Endodermal cell (in vitro differentiated cells): ENCODE data around the gene TEX36. TPM values are rescaled to one million over a fixed set of nuclear protein-coding genes. Genes with fewer than 3 reads are reported as not detected.
"Not testable (repeated sequence)": the region's sequence is repeated elsewhere in the genome, so short reads cannot be mapped to it uniquely, and the experiment has no call there.

Experiments used
- DNase-seq: peaks from one replicate; pipeline ENCODE4 v3.0.0-alpha.2; 2017
- H3K27ac ChIP-seq: 2 replicates; pipeline ENCODE4 v1.5.1; 2013; ENCODE audit warnings: mild to moderate bottlenecking, low read depth, low read length, moderate library complexity
- H3K27me3 ChIP-seq: 2 replicates; pipeline ENCODE4 v1.6.1; 2013; ENCODE audit warnings: mild to moderate bottlenecking, low read length, moderate library complexity; ENCODE audit not compliant: insufficient read depth, control insufficient read depth, poor library complexity, severe bottlenecking
- H3K36me3 ChIP-seq: 2 replicates; pipeline ENCODE4 v1.7.0; 2013; ENCODE audit warnings: mild to moderate bottlenecking, low read length, moderate library complexity; ENCODE audit not compliant: control insufficient read depth, insufficient read depth
- H3K4me1 ChIP-seq: one replicate; pipeline ENCODE4 v1.7.0; 2013; ENCODE audit warnings: low read length; ENCODE audit not compliant: control insufficient read depth, insufficient read depth
- H3K4me3 ChIP-seq: 2 replicates; pipeline ENCODE4 v1.5.1; 2013; ENCODE audit warnings: mild to moderate bottlenecking, low read length, moderate library complexity
- H3K9ac ChIP-seq: 2 replicates; pipeline ENCODE4 v1.6.1; 2013; ENCODE audit warnings: mild to moderate bottlenecking, low read length, moderate library complexity; ENCODE audit not compliant: poor library complexity, severe bottlenecking; ENCODE audit errors: extremely low read depth
- H3K9me3 ChIP-seq: 2 replicates; pipeline ENCODE4 v1.6.1; 2013; ENCODE audit warnings: mild to moderate bottlenecking, low read length, moderate library complexity; ENCODE audit not compliant: control insufficient read depth
- H3K27ac Mint-ChIP-seq: 2 replicates; pipeline ENCODE4 v1.8.0; 2020; ENCODE audit warnings: mixed read lengths
- H3K27me3 Mint-ChIP-seq: 2 replicates; pipeline ENCODE4 v1.8.0; 2021; ENCODE audit warnings: mild to moderate bottlenecking, mixed read lengths; ENCODE audit not compliant: insufficient read depth
- H3K36me3 Mint-ChIP-seq: 2 replicates; pipeline ENCODE4 v1.8.0; 2020; ENCODE audit warnings: low read depth, mixed read lengths
- H3K4me1 Mint-ChIP-seq: 2 replicates; pipeline ENCODE4 v1.8.0; 2020; ENCODE audit warnings: mixed read lengths
- H3K4me3 Mint-ChIP-seq: 2 replicates; pipeline ENCODE4 v1.8.0; 2020; ENCODE audit warnings: mild to moderate bottlenecking, moderate library complexity, mixed read lengths
- H3K9me3 Mint-ChIP-seq: 2 replicates; pipeline ENCODE4 v1.8.0; 2020; ENCODE audit warnings: mild to moderate bottlenecking, mixed read lengths
- WGBS, 2 experiments: methylation state at CpG; one replicate each; pipeline versions ENCODE4 v1.1.5 to v1.1.7; 2013; ENCODE audit warnings: missing lambda C conversion rate in 2 of 2, mixed read lengths in 1 of 2; ENCODE audit not compliant: insufficient coverage in 1 of 2, insufficient read length in 1 of 2; 5-methylcytosine and 5-hydroxymethylcytosine counted together
- total RNA-seq, 2 donors: library from RNA; stranded (reverse); fragmentation: NEBNext Ultra II Directional in 1 of 2; extraction: Animal tissue kit (Norgen Biotek cat#: 25700) in 1 of 2; gene quantifications; 2 replicates in 1 of 2; 3 replicates in 1 of 2; pipeline ENCODE4 v1.2.1, GENCODE V29; 2021
- TF ChIP-seq, protein P1 (sequence below): fragments of 200-600 bp; sonication (generic); conservative IDR thresholded peaks from 2 replicates; pipeline ENCODE4 v1.5.0; 2021; ENCODE audit warnings: antibody characterized with exemption, mild to moderate bottlenecking

TEX36 gene
- total RNA-seq, 2 donors from 2014 or later: not detected

DNA sequence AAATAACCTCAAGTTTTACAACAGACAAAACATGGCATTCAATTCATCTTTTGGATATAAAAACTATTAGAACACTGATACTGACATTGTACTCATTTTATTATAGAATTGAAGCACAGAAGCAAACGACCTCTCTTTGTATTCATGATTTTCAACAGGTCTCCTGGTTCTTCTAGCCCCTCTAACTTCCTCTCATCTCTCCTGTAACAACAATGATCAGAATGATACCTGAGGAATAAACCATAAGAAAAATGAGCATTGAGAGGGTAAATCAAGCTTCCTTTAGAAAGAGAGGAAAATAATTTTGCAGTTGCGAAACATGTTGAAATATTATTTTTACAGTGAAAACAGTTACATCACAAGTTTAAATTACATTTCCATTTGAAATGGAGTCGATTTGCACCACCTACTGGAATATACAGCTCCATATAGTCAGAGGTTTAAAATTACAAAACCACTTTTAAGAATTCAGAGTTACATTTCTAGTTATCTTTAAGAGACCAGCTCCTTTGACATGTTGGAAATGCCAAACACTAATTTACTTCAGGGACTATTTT is 17.5 kb upstream of the TEX36 start:
- Histone ChIP-seq H3K36me3 (no peaks in the 10 kb centered on the region), H3K27ac (no peak overlapping the region), H3K9ac (no peak overlapping the region), H3K4me3 (no peak overlapping the region), H3K9me3 (no peaks in the 10 kb centered on the region), H3K27me3 (no peaks in the 10 kb centered on the region), H3K4me1 (no peaks in the 10 kb centered on the region)
- H3K27me3 Mint-ChIP-seq: peaks cover 2% of the 10 kb centered on the region
- H3K9me3 Mint-ChIP-seq: no peaks in the 10 kb centered on the region
- H3K27ac Mint-ChIP-seq: no peak overlapping the region
- TF ChIP-seq, protein P1, sequence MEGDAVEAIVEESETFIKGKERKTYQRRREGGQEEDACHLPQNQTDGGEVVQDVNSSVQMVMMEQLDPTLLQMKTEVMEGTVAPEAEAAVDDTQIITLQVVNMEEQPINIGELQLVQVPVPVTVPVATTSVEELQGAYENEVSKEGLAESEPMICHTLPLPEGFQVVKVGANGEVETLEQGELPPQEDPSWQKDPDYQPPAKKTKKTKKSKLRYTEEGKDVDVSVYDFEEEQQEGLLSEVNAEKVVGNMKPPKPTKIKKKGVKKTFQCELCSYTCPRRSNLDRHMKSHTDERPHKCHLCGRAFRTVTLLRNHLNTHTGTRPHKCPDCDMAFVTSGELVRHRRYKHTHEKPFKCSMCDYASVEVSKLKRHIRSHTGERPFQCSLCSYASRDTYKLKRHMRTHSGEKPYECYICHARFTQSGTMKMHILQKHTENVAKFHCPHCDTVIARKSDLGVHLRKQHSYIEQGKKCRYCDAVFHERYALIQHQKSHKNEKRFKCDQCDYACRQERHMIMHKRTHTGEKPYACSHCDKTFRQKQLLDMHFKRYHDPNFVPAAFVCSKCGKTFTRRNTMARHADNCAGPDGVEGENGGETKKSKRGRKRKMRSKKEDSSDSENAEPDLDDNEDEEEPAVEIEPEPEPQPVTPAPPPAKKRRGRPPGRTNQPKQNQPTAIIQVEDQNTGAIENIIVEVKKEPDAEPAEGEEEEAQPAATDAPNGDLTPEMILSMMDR: no peak
- no peaks in the 10 kb centered on the region for H3K4me1 Mint-ChIP-seq
- H3K36me3 Mint-ChIP-seq: no peaks in the 10 kb centered on the region
- no peak for DNase-seq
- H3K4me3 Mint-ChIP-seq: no peak overlapping the region
- 64 to 100% methylated on average over 1 to 2 of the region's 3 CpGs for WGBS, 2 experiments

DNA sequence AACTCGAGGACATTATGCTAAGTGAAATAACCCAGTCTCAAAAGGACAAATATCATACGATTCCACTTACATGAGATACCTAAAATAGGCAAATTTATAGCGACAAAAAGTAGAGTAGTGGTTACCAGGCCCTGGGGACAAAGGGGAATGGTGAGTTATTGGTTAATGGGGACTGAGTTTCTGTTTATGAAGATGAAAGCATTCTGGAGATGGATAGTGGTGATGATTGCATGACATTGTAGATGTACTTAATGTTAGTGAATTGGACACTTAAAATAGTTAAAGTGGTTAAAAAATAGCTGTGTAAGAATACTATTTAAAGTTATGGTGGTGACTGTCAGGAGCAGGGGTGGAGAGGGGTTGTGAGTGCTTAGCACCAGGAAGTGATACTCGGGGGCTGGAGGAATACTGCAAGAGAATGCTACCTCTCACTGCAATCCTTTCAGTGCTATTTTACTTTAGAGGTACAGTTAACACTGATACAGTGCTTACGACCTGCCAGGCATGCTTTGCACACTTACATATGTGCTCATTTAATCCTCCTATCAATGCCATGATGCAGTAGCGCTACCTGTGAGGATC is 16.7 kb upstream of the TEX36 start:
- Histone ChIP-seq H3K9me3 (no peaks in the 10 kb centered on the region), H3K36me3 (no peaks in the 10 kb centered on the region), H3K4me3 (no peak overlapping the region), H3K4me1 (no peaks in the 10 kb centered on the region), H3K9ac (no peak overlapping the region), H3K27me3 (no peaks in the 10 kb centered on the region), H3K27ac (no peak overlapping the region)
- Mint-ChIP-seq H3K9me3 (no peaks in the 10 kb centered on the region), H3K36me3 (no peaks in the 10 kb centered on the region), H3K4me1 (no peaks in the 10 kb centered on the region), H3K27me3 (peaks cover 2% of the 10 kb centered on the region), H3K4me3 (no peak overlapping the region), H3K27ac (no peak overlapping the region)
- TF ChIP-seq, protein P1: no peak
- 93 to 94% methylated on average over 4 to 6 of the region's 6 CpGs for WGBS, 2 experiments
- DNase-seq: no peak

DNA sequence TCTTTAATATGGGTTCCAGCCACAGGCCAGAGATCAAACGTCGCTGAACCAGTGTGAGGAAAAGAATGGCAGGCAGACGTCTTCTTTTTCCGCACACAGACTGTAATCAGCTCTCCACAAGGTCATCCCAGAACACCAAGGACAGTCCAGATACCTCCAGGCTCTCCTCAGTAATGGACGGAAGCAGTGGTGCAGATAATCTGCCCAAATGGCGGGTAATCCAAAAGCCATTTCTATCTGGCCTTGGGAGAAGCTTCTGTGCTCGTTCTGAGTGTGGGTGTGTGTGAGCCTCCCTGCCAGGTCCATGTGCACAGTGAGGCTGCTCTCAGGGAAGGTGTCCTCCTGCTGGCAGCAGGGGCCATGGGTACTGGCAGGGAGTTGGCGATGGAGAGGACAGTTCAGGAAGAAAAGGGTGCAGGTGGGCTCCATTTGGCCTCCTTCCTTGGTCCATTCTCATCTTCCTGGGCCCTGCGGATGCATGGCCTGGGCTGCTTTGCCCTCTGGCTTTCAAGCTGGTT is 15.6 kb upstream of the TEX36 start:
- Mint-ChIP-seq H3K27ac (no peak overlapping the region), H3K4me3 (no peak overlapping the region)
- H3K4me1 ChIP-seq: no peaks in the 10 kb centered on the region

DNA sequence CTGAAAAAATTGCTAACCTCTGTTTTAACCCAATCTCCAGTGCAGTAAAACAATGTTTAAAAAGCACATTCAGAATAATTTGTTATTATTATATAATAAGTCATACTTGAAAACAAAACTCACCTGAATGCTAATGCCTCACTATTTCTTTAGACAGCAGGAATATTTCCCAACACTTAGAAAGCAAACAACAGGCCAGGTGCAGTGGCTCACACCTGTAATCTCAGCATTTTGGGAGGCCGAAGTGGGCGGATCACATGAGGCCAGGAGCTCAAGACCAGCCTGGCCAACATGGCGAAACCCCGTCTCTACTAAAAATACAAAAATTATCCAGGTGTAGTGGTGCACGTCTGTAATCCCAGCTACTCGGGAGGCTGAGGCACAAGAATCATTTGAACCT is 13.9 kb upstream of the TEX36 start:
- not testable (repeated sequence) for H3K9ac ChIP-seq, DNase-seq, H3K9me3 Mint-ChIP-seq

More for the DNA sequence above, 15.6 kb upstream of the TEX36 start:
- Mint-ChIP-seq H3K9me3 (no peaks in the 10 kb centered on the region), H3K4me1 (no peaks in the 10 kb centered on the region), H3K36me3 (no peaks in the 10 kb centered on the region), H3K27me3 (peaks cover 2% of the 10 kb centered on the region)
- no peak overlapping the region for H3K27ac ChIP-seq
- H3K27me3 ChIP-seq: no peaks in the 10 kb centered on the region
- 82 to 84% methylated on average over 6 to 9 of the region's 9 CpGs for WGBS, 2 experiments
- no peak overlapping the region for H3K4me3 ChIP-seq
- no peaks in the 10 kb centered on the region for H3K36me3 ChIP-seq
- H3K9ac ChIP-seq: no peak overlapping the region
- DNase-seq: no peak
- no peaks in the 10 kb centered on the region for H3K9me3 ChIP-seq
- TF ChIP-seq, protein P1: peak; percentile 41

More for the DNA sequence above, 13.9 kb upstream of the TEX36 start:
- H3K4me1 Mint-ChIP-seq, H3K4me3 ChIP-seq, H3K27ac Mint-ChIP-seq, H3K27me3 ChIP-seq, H3K27me3 Mint-ChIP-seq, H3K4me1 ChIP-seq, H3K36me3 Mint-ChIP-seq, H3K4me3 Mint-ChIP-seq, H3K36me3 ChIP-seq, H3K9me3 ChIP-seq, H3K27ac ChIP-seq: not testable (repeated sequence)
- 89 to 97% methylated on average over 5 to 6 of the region's 6 CpGs for WGBS, 2 experiments
